ENCODE data around the gene MIX23. TPM values are rescaled to one million over a fixed set of nuclear protein-coding genes. Genes with fewer than 3 reads are reported as not detected.

Gene MIX23
- total RNA-seq, 1 experiment from 2014 or later, result 80.6 TPM

DNA sequence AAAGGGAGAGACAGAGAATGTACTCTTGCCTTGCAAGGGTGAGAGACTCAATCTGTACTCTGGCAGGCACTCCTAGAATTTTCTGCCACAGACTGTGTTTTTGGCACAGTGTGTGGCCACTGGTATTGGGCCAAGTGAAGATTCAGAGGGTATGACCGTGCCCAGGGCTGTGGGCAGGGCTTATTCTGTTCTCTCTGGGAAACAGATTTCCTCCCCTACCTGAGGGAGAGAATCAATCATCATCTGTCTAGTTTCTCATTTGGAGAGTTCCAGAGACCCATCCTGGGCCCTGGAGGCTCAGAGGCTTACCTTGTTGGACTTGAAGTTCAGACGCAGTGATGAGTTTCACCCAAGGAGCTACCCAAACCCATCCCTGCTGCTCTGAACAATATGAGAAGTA, 29.8 kb downstream of the MIX23 start:
- Histone ChIP-seq H2BK15ac (ENCODE audit: low read depth, low read length) (no peak overlapping the region), H3K56ac (ENCODE audit: insufficient read length, low read depth, low read length) (no peak overlapping the region), H3K27ac (ENCODE audit: insufficient read length, low read depth, low read length) (no peak overlapping the region), H4K5ac (ENCODE audit: insufficient read length, low read depth, low read length) (no peak overlapping the region), H2BK120ac (ENCODE audit: low read depth, low read length, poor library complexity, severe bottlenecking) (no peak overlapping the region), H3K23ac (ENCODE audit: insufficient read length, low read depth, low read length) (no peak overlapping the region), H3K9me3 (ENCODE audit: control insufficient read depth, low read depth, low read length) (no peaks in the 10 kb centered on the region), H2AK5ac (ENCODE audit: insufficient read length, low read length) (no peak overlapping the region), H2AFZ (ENCODE audit: low read length) (no peak overlapping the region), H3K9ac (ENCODE audit: extremely low read depth, insufficient read length, low read length) (no peak overlapping the region), H3K23me2 (ENCODE audit: insufficient read length, low read depth, low read length, poor library complexity, severe bottlenecking) (no peaks in the 10 kb centered on the region), H3K79me1 (ENCODE audit: insufficient read depth, low read depth, low read length, poor library complexity, severe bottlenecking) (no peaks in the 10 kb centered on the region), H3K79me2 (ENCODE audit: insufficient read depth, low read length) (no peaks in the 10 kb centered on the region), H2BK5ac (ENCODE audit: insufficient read length, low read length) (no peak overlapping the region), H3K27me3 (ENCODE audit: insufficient read depth, low read length) (no peaks in the 10 kb centered on the region), H4K91ac (ENCODE audit: insufficient read length, low read depth, low read length) (no peak overlapping the region), H2BK20ac (ENCODE audit: low read depth, low read length, poor library complexity, severe bottlenecking) (no peak overlapping the region), H4K8ac (replicated peaks; ENCODE audit: insufficient read length, low read depth, low read length) (no peak overlapping the region), H2BK12ac (ENCODE audit: insufficient read length, low read depth, low read length) (no peak overlapping the region), H3K4me1 (ENCODE audit: insufficient read depth, low read length) (no peaks in the 10 kb centered on the region), H3K4ac (ENCODE audit: low read depth, low read length) (no peak overlapping the region), H3K4me2 (ENCODE audit: insufficient read depth, insufficient read length, low read length) (no peak overlapping the region), H4K20me1 (ENCODE audit: control insufficient read depth, insufficient read depth, insufficient read length) (no peaks in the 10 kb centered on the region), H3T11ph (ENCODE audit: low read length) (no peak overlapping the region), H3K14ac (ENCODE audit: insufficient read depth, low read length) (no peak overlapping the region), H3K18ac (ENCODE audit: insufficient read length, low read depth, low read length) (no peak overlapping the region)
- Mint-ChIP-seq H3K27ac (no peak overlapping the region), H3K36me3 (ENCODE audit: insufficient read depth in 1 of 3, low read depth in 3 of 3) (no peaks in the 10 kb centered on the region), H3K4me1 (no peaks in the 10 kb centered on the region), H3K9me3 (no peaks in the 10 kb centered on the region), H3K4me3 (no peak overlapping the region), H3K27me3 (ENCODE audit: low read depth) (no peaks in the 10 kb centered on the region)
- WGBS (ENCODE audit: extremely low coverage, insufficient read length, low lambda C conversion rate), result no CpG with 5 or more reads among the region's 2 CpGs
- TF ChIP-seq, protein P1, sequence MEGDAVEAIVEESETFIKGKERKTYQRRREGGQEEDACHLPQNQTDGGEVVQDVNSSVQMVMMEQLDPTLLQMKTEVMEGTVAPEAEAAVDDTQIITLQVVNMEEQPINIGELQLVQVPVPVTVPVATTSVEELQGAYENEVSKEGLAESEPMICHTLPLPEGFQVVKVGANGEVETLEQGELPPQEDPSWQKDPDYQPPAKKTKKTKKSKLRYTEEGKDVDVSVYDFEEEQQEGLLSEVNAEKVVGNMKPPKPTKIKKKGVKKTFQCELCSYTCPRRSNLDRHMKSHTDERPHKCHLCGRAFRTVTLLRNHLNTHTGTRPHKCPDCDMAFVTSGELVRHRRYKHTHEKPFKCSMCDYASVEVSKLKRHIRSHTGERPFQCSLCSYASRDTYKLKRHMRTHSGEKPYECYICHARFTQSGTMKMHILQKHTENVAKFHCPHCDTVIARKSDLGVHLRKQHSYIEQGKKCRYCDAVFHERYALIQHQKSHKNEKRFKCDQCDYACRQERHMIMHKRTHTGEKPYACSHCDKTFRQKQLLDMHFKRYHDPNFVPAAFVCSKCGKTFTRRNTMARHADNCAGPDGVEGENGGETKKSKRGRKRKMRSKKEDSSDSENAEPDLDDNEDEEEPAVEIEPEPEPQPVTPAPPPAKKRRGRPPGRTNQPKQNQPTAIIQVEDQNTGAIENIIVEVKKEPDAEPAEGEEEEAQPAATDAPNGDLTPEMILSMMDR (conservative IDR thresholded peaks at IDR 0.05), result no peak
- DNase-seq, result no peak
